ENCODE data around the gene STAT4. TPM values are rescaled to one million over a fixed set of nuclear protein-coding genes. Genes with fewer than 3 reads are reported as not detected.
"Not testable (repeated sequence)": the region's sequence is repeated elsewhere in the genome, so short reads cannot be mapped to it uniquely, and the experiment has no call there.

Gene STAT4
- total RNA-seq, 1 experiment from 2014 or later: not detected

DNA sequence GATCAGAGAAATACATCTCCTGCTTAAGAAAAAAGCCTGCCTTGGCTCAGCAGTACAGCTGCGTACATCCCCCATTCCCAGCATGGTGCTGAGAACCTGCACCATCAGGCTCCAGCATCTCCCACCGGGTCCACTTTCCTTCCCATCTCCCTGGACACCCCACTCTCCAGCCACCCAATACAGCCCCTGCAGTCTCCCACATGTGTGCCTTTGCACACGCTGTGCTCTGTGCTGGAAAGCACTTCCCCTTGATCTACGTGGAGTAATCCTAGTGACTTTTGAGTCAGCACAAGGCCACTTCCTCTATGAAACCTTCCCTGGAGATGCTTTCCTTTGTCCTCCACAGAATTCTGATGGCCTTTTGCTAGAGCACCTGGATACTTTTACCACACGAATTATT is 153.8 kb downstream of the STAT4 start:
- DNase-seq (ENCODE audit: low spot score): no peak

GRCh38 chr2:190996338-190996946 is 154.4 kb downstream of the STAT4 start:
- DNase-seq (ENCODE audit: low spot score): peak; percentile 67

DNA sequence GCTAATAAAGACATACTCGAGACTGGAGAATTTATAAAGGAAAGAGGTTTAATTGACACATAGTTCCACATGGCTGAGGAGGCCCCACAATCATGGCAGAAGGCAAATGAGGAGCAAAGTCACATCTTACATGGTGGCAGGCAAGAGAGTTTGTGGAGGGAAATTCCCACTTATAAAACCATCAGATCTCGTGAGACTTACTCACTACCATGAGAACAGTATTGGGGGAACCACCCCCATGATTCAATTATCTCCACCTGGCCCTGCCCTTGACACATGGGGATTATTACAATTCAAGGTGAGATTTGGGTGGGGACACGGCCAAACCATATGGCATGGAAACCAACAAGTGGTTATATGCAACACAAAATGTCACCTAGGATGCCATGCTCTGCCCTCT is 155.5 kb downstream of the STAT4 start:
- not testable (repeated sequence) for DNase-seq (ENCODE audit: low spot score)

DNA sequence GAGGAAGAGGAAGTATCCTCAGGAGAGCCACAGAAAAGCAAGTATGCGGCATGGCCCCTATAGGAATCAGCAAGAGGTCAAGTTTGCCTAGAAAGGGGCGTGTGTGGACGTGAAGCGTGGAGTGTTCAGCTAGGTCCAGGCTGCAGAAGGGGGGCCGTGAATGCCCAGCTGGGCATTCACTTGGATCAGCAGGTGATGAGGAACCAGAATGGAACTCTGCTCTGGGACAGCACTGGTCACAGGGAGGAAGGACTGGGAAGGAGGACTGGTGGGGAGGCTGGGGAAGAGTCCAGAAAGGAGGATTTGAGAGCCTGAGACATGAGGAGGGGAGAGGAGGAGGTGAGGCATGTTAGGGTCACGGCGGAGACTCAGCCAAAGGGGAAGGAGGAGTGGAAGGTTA is 156.6 kb downstream of the STAT4 start:
- DNase-seq (ENCODE audit: low spot score): no peak

DNA sequence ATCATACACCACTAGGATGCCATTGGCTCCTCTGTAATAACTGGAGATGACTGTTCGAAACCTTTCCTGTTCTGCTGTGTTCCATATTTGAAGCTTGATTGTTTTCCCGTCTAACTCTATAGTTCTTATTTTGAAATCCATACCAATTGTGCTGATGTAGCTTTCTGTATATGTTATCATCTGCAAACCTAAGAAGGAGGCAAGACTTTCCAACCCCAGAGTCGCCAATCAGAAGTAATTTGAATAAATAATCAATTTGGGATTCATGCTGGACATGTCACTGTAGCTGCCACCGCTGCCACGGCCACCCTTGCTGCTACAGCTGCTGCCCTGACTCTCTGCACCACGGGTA is 157.5 kb downstream of the STAT4 start:
- DNase-seq (ENCODE audit: low spot score): no peak

GRCh38 chr2:190990132-190990531 is 160.7 kb downstream of the STAT4 start:
- no peak for DNase-seq (ENCODE audit: low spot score)

- no peak for DNase-seq (ENCODE audit: low spot score)
Observed at GRCh38 chr2:190988910-190989309, 161.9 kb downstream of the STAT4 start.

DNA sequence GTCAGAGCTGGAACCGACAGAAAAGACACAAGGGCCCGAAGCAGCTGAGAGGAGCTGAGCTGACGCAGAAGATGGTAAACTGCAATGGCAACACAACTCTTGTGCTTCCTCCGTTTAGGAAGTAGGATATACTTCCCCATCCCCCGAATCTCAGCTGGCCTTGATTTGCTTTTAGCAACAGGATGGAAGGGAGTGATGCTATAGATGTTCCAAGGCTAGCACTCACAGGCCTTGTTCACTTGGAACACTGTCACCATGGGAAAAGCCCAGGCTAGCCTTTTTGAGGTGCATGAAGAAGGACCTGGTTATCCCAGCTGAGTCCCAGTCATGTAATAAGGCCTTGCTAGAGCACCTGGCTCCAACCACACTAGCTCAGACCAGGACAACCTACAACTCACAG is 162.9 kb downstream of the STAT4 start:
- DNase-seq (ENCODE audit: low spot score): no peak

DNA sequence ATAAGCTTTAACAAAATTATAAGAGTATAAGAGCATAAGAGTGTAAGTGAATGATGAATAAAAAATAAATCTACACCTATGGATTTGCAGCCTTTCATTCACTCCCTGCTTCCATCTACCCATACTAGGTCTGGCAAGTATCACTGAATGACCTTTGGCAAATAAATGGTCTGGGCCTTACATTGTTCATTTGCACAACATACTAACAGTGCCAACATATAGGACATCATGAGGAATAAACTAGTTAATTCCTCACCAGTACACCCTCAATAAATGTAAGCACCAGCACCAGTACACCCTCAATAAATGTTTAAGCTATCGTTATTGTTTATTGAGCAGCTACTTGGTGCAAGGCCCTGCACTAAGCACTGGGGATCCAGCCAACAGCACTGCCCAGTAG is 163.7 kb downstream of the STAT4 start:
- no peak for DNase-seq (ENCODE audit: low spot score)

DNA sequence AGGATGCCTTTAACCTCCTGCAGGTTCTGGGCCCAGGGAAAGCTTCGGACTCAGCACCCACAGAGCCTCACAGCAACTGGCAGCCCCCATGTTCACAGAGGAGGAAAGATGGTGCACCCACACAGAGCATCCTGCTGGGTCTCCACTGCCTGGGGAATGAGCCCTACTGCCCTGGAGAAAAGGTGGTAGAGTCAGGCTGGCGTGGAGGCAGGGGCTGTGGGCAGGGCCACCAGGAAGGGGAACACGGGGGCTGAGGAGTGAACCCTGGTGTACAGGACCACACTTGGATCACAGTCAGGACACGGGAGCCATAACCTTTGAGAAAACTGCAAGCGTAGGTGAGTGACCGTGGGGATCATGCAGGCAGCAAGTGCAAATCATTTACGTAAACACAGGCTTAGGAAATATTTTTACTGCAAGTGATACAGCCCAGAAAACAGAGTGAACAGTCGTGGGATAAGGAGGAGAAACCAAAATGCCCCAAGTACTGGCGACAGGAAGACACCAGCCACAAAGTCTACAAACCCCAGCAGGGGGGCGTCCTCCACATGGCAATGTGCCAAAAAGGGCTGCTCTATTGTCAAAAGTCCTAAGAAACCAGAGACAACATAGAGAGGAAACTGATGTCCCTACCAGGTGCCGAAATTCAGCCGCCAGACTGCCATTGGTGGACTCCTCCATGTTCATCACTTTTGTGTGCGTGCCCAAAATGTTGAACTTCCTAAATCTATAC is 164.4 kb downstream of the STAT4 start:
- DNase-seq (ENCODE audit: low spot score): no peak

- no peak for DNase-seq (ENCODE audit: low spot score)
Observed at GRCh38 chr2:190984595-190984994, 166.2 kb downstream of the STAT4 start.

DNA sequence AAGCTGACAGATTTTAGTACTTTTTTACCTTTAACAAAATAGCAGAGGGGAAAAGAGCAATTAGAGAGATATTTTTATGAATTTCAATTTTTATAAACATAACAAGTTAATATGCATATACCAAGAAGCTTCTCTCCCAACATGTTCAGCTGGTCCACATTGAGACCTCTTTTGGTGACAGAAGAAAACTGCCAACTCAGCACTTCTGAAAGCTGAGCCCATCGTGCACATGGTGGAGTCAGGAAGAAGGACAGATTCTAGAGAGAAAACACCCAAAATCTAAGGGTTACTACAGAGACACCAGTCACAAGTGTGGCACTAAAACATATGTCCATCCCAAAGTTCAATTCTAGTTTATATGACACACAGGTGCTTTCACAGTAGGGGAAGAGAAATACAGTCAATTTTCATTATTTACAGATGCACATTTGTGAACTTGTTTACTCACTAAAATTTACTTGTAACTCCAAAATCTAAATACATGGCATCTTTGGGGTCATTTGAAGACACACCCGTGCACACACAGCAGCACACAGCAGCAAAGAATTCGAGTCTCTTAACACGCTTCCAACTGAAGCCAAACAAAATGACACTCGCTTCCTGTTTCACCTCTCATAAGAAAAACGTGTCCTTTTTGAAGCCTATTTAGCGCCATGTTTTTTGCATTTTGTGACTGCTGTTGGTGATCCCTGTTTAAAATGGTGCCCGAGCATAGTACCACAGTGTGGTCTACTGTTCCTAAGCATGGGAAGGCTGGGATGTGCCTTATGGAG is 168.3 kb downstream of the STAT4 start:
- DNase-seq (ENCODE audit: low spot score): no peak

DNA sequence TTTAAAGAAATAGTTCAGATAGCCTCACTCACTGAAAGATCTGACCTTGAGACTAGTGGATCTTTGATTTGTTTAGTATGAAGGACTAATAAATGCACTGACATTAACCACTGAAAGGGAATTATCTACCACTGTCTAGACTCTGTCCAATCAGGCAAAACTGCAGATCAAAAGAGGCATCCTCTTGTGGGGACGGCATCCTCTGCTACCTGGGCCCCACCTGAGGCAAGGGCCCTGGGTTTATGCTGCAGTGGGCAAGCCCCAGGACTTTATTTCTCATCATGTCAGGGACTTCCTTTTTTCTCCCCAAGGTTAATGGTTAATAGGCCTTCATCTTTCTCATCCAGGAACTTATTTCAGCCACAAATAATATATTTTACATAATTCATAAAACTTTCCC is 169.1 kb downstream of the STAT4 start:
- DNase-seq (ENCODE audit: low spot score): no peak

DNA sequence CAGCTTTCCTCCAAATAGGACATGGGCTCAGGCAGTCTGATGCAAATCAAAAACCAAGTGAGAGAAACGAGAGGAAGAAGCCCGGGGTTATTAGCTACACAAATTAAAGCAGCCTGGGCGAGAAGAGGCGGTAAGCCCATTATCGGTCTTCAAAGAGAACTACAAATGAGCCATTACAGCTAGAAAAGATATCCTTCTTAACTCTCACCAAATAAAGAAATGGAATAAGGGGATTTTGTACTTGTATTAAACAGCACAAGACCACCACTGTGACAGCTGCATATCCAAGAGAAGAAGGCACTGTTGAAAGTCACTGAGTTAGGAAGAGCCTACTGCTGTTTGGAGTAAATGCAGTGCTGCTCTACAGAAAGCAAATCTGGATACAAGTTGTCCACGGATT is 169.5 kb downstream of the STAT4 start:
- no peak for DNase-seq (ENCODE audit: low spot score)

DNA sequence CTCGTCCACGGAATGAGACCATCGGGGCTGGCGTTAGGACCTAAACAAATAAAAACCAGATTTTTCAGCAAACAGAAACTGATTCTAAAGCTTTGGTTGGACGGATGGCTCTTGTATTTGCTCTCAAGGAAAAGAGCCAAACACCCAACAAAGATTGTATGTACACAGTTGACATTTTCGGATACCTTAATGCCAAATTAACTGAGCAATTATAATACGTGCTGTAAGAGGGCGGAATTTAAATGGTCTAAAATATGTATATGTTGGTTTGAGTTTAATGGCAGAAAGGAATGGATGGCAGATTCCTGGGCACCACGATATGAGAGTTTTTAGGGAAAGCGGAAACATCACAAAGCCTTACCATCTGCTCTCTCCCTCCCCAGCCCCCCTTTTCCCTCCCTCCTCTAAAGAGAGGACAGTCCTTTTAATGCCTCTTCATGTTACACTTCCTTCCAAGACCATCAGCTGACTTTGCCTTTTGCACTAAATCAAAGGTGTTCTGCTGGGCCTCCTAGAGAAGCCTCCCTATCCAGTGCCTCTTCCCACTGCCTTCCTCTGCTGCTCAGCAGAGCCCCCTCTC is 170.1 kb downstream of the STAT4 start:
- DNase-seq (ENCODE audit: low spot score): no peak

DNA sequence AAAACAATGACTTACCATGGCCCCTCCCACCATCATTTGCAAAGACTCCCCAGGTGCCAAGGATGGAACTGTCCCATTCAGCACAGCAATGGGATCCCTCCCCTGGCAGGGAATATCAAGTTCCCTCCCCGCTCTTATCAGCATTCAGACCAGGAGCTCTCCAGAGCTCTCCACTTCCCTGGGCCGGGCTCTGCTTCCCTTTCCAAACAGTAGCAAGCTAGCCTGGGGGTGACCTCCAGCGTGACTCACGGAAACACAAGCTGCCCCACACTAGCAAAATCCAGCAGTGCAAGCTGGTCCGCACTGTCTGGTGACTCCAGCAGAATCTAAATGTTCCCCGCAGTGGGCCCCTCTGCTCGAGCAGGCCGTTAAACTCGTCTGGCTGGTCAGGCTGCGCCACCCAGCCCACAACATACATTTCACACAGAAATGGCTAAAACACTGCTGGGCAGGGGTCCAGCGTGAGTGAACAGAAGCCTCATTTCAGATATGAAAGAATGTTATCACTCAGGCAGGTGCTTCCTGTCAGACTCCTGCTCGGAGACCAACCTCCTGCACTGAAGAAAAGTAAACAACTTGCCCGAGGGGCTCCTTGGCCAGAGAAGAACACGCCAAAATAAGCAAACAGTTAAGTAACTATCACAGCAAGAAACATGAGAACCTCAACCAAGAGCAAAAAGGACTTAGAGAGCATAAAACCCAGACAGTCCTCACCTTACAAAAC is 170.7 kb downstream of the STAT4 start:
- DNase-seq (ENCODE audit: low spot score): no peak

Small RNAs within 50 kb of the gene (small RNA-seq; reads per million reads assigned to genes)
- gene RNU6-959P: not detected

Other genes with a start within 250 kb of the STAT4 start
- 44.0 and 52.8 TPM in 2 replicates for gene STAT1, start 136.8 kb downstream of the STAT4 start, total RNA-seq (2014; rRNA removed; shearing (Covaris generic))
- gene MYO1B, start 94.4 kb upstream of the STAT4 start, total RNA-seq (2014; rRNA removed; shearing (Covaris generic)): 2.0 and 2.5 TPM in 2 replicates

All from HT-29 (cell line).